HUES6 (cell line): ENCODE measurements around the gene KIAA0930.

ENCODE experiments used
- H3K27ac ChIP-seq: 2 replicates; pipeline ENCODE4 v1.7.0; 2013; ENCODE audit warnings: low read depth, mild to moderate bottlenecking, low read length, inconsistent platforms
- H3K27me3 ChIP-seq: 2 replicates; pipeline ENCODE4 v1.6.1; 2013; ENCODE audit warnings: low read length; ENCODE audit not compliant: control insufficient read depth, insufficient read depth
- H3K36me3 ChIP-seq: 2 replicates; pipeline ENCODE4 v1.6.1; 2013; ENCODE audit warnings: low read length; ENCODE audit not compliant: control insufficient read depth, insufficient read depth
- H3K4me1 ChIP-seq: 2 replicates; pipeline ENCODE4 v1.6.1; 2013; ENCODE audit warnings: low read length; ENCODE audit not compliant: control insufficient read depth, insufficient read depth
- H3K4me3 ChIP-seq: 2 replicates; pipeline ENCODE4 v1.5.1; 2013; ENCODE audit warnings: low read depth, low read length
- H3K9ac ChIP-seq: one replicate; pipeline ENCODE4 v1.6.1; 2013; ENCODE audit warnings: mild to moderate bottlenecking, low read length
- H3K9me3 ChIP-seq: 2 replicates; pipeline ENCODE4 v1.6.1; 2013; ENCODE audit warnings: low read depth, low read length; ENCODE audit not compliant: control insufficient read depth, insufficient read depth

Gene KIAA0930

GRCh38 chr22:45233827-45234226 is 6.9 kb downstream of the KIAA0930 start:
- H3K4me3 ChIP-seq = no peak overlapping the region
- no peak overlapping the region for H3K27ac ChIP-seq
- no peak overlapping the region for H3K9ac ChIP-seq
- no peaks in the 10 kb centered on the region for H3K9me3 ChIP-seq
- no peaks in the 10 kb centered on the region for H3K27me3 ChIP-seq
- H3K4me1 ChIP-seq = peaks cover 10% of the 10 kb centered on the region; the same call in 1 of the 2 replicates
- H3K36me3 ChIP-seq = peaks cover 15% of the 10 kb centered on the region; the same call in 1 of the 2 replicates

- Histone ChIP-seq H3K4me3 (no peak overlapping the region), H3K9me3 (no peaks in the 10 kb centered on the region), H3K9ac (no peak overlapping the region), H3K4me1 (peaks cover 8% of the 10 kb centered on the region; the same call in 1 of the 2 replicates), H3K27ac (no peak overlapping the region), H3K27me3 (no peaks in the 10 kb centered on the region), H3K36me3 (peaks cover 15% of the 10 kb centered on the region; the same call in 1 of the 2 replicates)
Measured at GRCh38 chr22:45233386-45233785, 7.3 kb downstream of the KIAA0930 start.

GRCh38 chr22:45231293-45231692 is 9.4 kb downstream of the KIAA0930 start:
- no peak overlapping the region for H3K4me3 ChIP-seq
- H3K36me3 ChIP-seq = peaks cover 3% of the 10 kb centered on the region; the same call in 1 of the 2 replicates
- H3K27me3 ChIP-seq = no peaks in the 10 kb centered on the region
- H3K4me1 ChIP-seq = peaks cover 12% of the 10 kb centered on the region; the same call in 1 of the 2 replicates
- no peak overlapping the region for H3K9ac ChIP-seq
- no peaks in the 10 kb centered on the region for H3K9me3 ChIP-seq
- H3K27ac ChIP-seq = no peak overlapping the region

GRCh38 chr22:45230026-45230721 is 10.5 kb downstream of the KIAA0930 start:
- Histone ChIP-seq H3K36me3 (no peaks in the 10 kb centered on the region), H3K9me3 (no peaks in the 10 kb centered on the region), H3K4me1 (peaks cover 22% of the 10 kb centered on the region), H3K4me3 (no peak overlapping the region), H3K9ac (no peak overlapping the region), H3K27me3 (no peaks in the 10 kb centered on the region), H3K27ac (no peak overlapping the region)

GRCh38 chr22:45229181-45229580 is 11.5 kb downstream of the KIAA0930 start:
- peaks cover 30% of the 10 kb centered on the region for H3K4me1 ChIP-seq
- H3K9ac ChIP-seq = no peak overlapping the region

GRCh38 chr22:45228401-45228754 is 12.3 kb downstream of the KIAA0930 start:
- H3K4me1 ChIP-seq = peaks cover 30% of the 10 kb centered on the region
- no peak overlapping the region for H3K4me3 ChIP-seq
- no peaks in the 10 kb centered on the region for H3K9me3 ChIP-seq
- no peak overlapping the region for H3K27ac ChIP-seq
- H3K9ac ChIP-seq = no peak overlapping the region
- no peaks in the 10 kb centered on the region for H3K36me3 ChIP-seq
- H3K27me3 ChIP-seq = no peaks in the 10 kb centered on the region

More at GRCh38 chr22:45229181-45229580, 11.5 kb downstream of the KIAA0930 start:
- Histone ChIP-seq H3K9me3 (no peaks in the 10 kb centered on the region), H3K27ac (no peak overlapping the region), H3K27me3 (no peaks in the 10 kb centered on the region), H3K36me3 (no peaks in the 10 kb centered on the region), H3K4me3 (no peak overlapping the region)

GRCh38 chr22:45227645-45228400 is 12.9 kb downstream of the KIAA0930 start:
- H3K4me1 ChIP-seq = peaks cover 30% of the 10 kb centered on the region
- no peak overlapping the region for H3K9ac ChIP-seq

GRCh38 chr22:45226503-45227186 is 14.0 kb downstream of the KIAA0930 start:
- H3K27me3 ChIP-seq = no peaks in the 10 kb centered on the region
- H3K27ac ChIP-seq = no peak overlapping the region
- no peaks in the 10 kb centered on the region for H3K9me3 ChIP-seq
- no peak overlapping the region for H3K4me3 ChIP-seq
- peaks cover 30% of the 10 kb centered on the region for H3K4me1 ChIP-seq
- H3K36me3 ChIP-seq = no peaks in the 10 kb centered on the region
- no peak overlapping the region for H3K9ac ChIP-seq

More at GRCh38 chr22:45227645-45228400, 12.9 kb downstream of the KIAA0930 start:
- H3K36me3 ChIP-seq = no peaks in the 10 kb centered on the region
- H3K9me3 ChIP-seq = no peaks in the 10 kb centered on the region
- H3K27ac ChIP-seq = no peak overlapping the region
- H3K4me3 ChIP-seq = no peak overlapping the region
- no peaks in the 10 kb centered on the region for H3K27me3 ChIP-seq

- Histone ChIP-seq H3K4me1 (peaks cover 30% of the 10 kb centered on the region), H3K27ac (no peak overlapping the region), H3K4me3 (no peak overlapping the region), H3K27me3 (no peaks in the 10 kb centered on the region), H3K36me3 (no peaks in the 10 kb centered on the region), H3K9ac (no peak overlapping the region), H3K9me3 (no peaks in the 10 kb centered on the region)
Measured at GRCh38 chr22:45225732-45226502, 14.8 kb downstream of the KIAA0930 start.

GRCh38 chr22:45224988-45225731 is 15.5 kb downstream of the KIAA0930 start:
- Histone ChIP-seq H3K9ac (no peak overlapping the region), H3K36me3 (no peaks in the 10 kb centered on the region), H3K4me1 (peaks cover 30% of the 10 kb centered on the region), H3K27ac (no peak overlapping the region), H3K9me3 (no peaks in the 10 kb centered on the region), H3K4me3 (no peak overlapping the region), H3K27me3 (no peaks in the 10 kb centered on the region)
